ENCODE results near the gene INIP. TPM values are rescaled to one million over a fixed set of nuclear protein-coding genes. Genes with fewer than 3 reads are reported as not detected.
"Not testable (repeated sequence)": the region's sequence is repeated elsewhere in the genome, so short reads cannot be mapped to it uniquely, and the experiment has no call there.

INIP gene
- polyA plus RNA-seq, 12 donors, result 14.9 to 34.8 (median 17.3) TPM; not detected in 1

- DNase-seq, result no peak
Observed at GRCh38 chr9:112680731-112681402, 37.0 kb downstream of the INIP start.

- DNase-seq, result no peak
Observed at GRCh38 chr9:112677040-112677439, 40.9 kb downstream of the INIP start.

DNA sequence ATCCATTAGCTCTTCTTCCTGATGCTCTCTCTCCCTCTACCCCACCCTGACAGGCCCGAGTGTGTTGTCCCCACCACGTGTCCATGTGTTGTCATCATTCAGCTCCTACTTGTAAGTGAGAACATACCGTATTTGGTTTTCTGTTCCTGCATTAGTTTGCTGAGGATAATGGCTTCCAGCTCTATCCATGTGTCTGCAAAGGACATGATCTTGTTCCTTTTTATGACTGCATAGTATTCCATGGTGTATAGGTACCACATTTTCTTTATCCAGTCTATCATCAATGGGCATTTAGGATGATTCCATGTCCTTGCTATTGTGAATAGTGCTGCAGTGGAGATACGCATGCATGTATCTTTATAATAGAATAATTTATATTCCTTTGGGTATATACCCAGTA lies 44.7 kb downstream of the INIP start:
- DNase-seq, result not testable (repeated sequence)

- no peak for DNase-seq
Observed at GRCh38 chr9:112670991-112671625, 46.8 kb downstream of the INIP start.

- DNase-seq, result no peak
Observed at GRCh38 chr9:112669326-112669725, 48.6 kb downstream of the INIP start.

DNA sequence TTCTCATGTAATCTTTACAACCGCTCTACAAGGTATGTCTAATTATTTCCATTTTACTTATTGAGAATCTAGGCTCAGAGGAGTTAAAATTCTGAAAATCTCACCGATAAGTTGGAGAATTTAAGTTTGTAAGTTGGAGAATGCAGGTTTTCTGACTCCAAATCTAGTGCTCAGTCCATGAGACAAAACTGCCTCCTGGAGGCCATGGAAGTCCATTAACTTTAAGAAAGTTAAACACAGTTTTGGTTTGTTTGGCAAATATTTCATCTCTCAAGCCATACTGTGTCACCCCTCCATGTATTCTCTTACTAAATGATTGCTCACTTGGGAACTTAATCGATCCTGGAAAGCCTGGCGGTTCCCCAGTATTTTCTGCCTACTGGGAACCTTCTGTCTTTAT lies 52.6 kb downstream of the INIP start:
- DNase-seq, result peak; percentile 20

- no peak for DNase-seq
Observed at GRCh38 chr9:112664531-112664930, 53.4 kb downstream of the INIP start.

DNA sequence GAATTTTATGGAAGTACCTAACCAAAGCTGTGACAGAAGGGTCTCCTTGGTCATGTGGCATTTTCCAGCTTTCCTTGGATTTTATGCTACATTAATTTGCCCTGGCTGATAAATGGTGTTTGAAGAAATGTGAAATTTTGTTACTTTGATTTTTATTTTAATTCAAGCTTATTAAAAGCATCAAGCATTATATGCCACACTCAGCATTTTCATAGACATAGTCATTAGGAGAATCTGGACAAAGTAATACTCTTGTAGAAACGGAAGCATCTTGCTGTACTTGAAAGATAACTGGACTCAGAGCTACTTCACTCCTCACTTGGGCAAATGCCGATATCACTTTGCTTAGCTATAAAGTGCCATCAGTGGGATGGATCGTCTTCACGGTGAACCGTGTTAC lies 54.2 kb downstream of the INIP start:
- DNase-seq, result no peak

- DNase-seq, result no peak
Observed at GRCh38 chr9:112659906-112660305, 58.0 kb downstream of the INIP start.

DNA sequence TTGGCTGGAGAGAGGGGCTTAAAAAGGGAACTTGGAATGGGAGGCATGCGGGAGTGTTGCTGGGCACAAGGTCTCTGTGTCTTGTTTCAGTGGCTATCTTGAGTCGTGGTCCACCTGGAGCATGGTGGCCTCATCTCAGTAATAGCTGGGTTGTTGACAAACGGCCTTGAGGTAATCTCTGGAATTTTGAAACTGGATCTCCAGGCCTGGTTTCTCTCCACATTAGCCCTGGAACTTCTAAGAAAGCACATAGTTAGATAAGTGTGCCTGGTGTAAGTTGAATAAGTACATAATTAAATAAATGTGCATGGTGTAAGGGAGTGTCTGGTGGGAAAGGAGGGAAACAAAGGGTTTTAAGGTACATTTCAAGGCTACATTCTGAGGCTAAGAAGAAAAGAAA lies 62.2 kb downstream of the INIP start:
- no peak for DNase-seq

- no peak for DNase-seq
Observed at GRCh38 chr9:112654282-112654681, 63.6 kb downstream of the INIP start.

- no peak for DNase-seq
Observed at GRCh38 chr9:112648624-112649023, 69.3 kb downstream of the INIP start.

- DNase-seq, result no peak
Observed at GRCh38 chr9:112647596-112647995, 70.3 kb downstream of the INIP start.

DNA sequence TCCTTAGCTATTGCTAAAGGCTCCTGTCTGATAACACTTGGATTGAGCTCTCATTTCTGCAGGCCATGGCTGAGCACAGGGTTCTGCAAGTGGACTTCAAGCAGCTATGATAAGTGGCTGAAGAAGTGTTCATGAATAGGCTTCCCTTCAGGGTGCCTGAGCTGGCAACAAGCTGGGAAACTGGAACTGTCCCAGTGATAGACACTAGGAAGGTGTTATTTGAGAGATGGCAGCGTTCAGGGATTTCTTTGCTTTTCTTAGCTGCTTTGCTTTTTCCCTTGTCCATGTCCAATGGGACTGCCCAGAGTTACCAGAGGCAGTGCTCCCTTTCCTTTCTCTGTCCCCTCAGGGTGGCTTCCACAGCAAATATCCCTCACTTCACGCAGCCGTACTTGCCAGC lies 75.8 kb downstream of the INIP start:
- DNase-seq, result no peak

GRCh38 chr9:112640311-112640710 lies 77.6 kb downstream of the INIP start:
- no peak for DNase-seq

Other genes starting within 250 kb of the INIP start
- 1 to 10 TPM in 11 of 12 donors, not detected in 1; 2.9 to 5.8 (median 3.8) TPM for gene KIAA1958, start 231.3 kb downstream of the INIP start, polyA plus RNA-seq (ENCODE audit: insufficient read length in 12 of 12)
- gene SNX30, start 32.6 kb upstream of the INIP start, polyA plus RNA-seq (ENCODE audit: insufficient read length in 12 of 12), result 10 to 100 TPM in 8 of 12 donors, 1 to 10 TPM in 3, not detected in 1; 8.9 to 17.5 (median 10.6) TPM
- gene SLC46A2, start 172.8 kb upstream of the INIP start, polyA plus RNA-seq (ENCODE audit: insufficient read length in 12 of 12), result under 1 TPM in 5 of 12 donors, not detected in 7; 0.18 to 0.31 (median 0.21) TPM

All from muscle of arm (tissue), 12 donors.